C1 segment of cervical spinal cord (tissue), 14 donors: ENCODE results near the gene EXOC6B.

Source experiments
- DNase-seq, 14 donors: peaks; one replicate each; lab custom pipeline; 2025; lab: John Stamatoyannopoulos, UW

EXOC6B gene

DNA sequence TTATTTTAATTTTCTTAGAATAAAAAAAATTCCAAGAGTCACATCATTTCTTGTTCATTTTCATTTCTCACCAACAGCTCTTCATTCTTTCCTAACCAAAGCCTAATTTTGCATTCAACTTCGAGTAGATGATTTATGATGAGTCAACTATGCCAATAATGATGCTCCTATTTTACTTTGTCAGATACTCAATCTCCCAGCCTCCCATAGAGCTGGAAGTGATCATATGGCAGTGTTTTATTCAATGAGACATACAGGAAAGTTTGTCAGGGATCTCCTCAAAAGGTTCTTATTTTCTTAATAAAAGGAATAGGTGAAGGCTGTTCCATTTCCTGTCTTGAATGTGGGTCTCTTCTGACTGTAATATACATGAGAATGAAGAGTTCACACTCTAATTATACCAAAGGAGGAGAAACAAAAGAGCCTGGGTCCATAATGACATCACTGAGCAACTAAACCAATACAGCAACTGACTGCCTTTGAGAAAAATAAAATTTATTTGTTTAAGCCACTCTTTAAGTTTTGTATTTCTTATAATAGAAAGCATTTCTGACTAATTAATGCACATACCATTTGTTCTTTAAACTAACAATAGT, 447.0 kb downstream of the EXOC6B start:
- DNase-seq: no peak

DNA sequence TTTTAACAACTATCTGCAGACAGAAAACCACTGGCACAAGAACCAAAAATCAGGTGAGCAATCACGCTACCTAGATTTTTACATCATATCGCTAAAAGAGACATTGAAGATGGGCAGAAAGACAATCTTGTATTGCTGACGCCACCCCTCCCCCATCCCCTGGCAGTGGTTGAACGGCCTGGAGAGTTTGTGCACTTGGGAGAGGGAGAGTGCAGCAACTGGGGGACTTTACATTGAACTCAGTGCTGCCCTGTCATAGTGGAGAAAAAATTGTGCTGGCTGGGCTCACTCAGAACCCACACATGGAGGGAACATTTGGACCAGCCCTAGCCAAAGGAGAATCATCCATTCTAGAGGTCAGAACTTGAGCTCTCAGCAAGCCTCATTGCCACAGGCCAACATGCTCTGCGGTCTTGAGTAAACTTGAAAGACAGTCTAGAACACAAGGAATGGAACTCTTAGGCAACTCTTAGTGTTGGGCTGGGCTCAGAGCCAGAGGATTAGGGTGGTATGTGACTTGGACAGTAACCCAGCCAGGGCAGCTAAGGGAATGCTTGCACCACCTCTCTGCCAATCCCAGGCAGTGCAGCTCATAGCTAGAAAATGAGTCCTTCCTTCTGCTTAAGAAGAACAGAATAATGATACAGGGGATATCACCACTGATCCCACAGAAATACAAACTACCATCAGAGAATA, 458.2 kb downstream of the EXOC6B start:
- DNase-seq: peak in 3 of 14 donors; percentile 4 to 11 (median 10)

DNA sequence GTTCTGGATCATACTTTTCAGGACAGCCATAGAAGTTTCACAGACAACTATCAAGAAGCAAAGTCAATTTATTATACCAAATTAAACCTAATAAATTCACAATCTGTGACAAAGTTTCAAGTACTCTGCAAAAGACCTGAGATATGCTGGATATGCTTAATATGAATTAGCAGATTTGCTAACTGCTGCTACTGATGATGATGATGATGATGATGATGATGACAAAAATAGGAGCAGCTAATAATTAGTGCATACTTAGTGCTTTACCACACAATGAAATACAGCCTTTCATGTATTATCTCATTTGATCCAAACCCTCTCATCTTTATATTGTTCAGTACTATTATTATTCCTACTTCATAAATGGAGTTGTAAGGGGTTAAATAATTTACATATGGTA, 462.4 kb downstream of the EXOC6B start:
- no peak for DNase-seq

DNA sequence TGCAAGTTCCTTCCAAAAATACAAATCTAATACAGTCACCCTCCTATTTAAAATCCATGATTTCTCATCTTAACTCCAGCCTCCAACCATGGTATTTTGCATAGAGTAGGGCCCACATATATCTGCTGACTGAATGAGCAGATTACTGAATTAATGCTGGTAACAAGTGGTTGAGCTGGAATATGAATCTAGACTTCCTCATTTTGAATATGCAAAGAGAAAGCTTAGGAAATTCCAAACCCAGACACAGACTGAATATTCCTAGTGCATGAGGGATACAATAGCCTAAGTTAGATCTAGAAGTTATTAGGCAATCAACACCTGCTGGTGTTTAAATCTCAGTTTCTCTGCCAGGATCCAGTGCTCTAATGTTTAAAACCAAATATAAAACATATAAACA, 463.1 kb downstream of the EXOC6B start:
- DNase-seq: no peak

GRCh38 chr2:72361521-72361920, 464.3 kb downstream of the EXOC6B start:
- DNase-seq: no peak

DNA sequence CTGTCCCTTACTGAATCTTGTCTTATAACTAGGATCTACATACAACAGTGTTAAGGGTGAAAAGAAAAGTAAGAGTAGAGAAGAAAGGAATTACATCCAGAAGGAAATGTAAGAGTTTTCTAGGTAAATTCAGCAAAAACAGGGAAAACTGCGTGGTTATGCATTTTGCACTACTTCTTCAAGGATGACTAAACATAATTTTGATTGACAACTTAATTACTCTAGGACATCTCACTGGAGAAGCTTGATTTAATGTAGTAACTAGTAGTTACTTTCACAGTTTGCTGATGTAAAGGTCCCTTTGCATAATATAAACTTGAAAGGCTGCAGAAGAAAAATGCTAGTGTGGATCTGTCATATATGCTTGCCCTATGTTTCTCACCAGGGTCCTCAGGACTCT, 464.8 kb downstream of the EXOC6B start:
- no peak for DNase-seq

GRCh38 chr2:72350852-72351251, 475.0 kb downstream of the EXOC6B start:
- no peak for DNase-seq

- DNase-seq: no peak
These were observed 476.8 kb downstream of the EXOC6B start for GRCh38 chr2:72349016-72349415.

GRCh38 chr2:72347081-72347480, 478.8 kb downstream of the EXOC6B start:
- DNase-seq: no peak

- DNase-seq: no peak
These were observed 484.2 kb downstream of the EXOC6B start for GRCh38 chr2:72341639-72342038.

DNA sequence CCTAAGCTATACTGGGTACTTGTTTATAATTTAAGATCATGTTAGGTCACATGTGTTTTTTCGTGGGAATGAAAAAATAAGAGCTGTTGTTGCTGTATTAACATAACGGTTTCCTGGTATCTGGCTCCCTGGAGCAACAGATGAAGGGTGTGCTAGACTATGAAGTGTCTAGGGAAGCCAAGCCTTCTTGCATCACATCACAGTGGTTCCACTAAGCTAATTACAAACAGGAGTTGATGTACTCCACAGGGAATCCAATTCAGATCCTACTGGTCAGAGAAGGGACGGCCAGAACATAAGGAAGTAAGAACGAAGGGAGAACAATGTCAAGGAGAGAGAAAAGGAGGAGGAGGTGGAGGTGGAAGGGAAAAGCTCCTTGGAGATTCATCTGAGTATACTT, 485.2 kb downstream of the EXOC6B start:
- DNase-seq: no peak

DNA sequence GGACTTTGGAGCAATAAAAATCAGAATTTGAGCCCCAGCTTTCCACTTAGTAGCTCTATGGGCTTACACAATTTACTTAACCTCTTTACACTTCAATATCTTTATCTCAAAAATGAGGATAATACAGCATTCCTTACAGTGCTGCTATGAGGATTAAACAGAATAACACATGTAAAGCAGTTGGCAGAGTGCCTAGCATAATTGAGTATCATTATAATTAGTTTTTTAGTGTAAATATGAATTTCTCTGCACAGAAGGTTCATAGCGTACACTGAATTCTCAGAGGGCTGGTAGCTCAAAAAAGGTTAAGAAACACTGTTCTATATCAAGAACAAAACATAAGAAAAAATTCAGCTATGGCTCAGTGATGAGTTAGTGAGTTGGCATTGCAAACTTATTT, 487.8 kb downstream of the EXOC6B start:
- no peak for DNase-seq

- no peak for DNase-seq
These were observed 493.1 kb downstream of the EXOC6B start for GRCh38 chr2:72332720-72333119.

DNA sequence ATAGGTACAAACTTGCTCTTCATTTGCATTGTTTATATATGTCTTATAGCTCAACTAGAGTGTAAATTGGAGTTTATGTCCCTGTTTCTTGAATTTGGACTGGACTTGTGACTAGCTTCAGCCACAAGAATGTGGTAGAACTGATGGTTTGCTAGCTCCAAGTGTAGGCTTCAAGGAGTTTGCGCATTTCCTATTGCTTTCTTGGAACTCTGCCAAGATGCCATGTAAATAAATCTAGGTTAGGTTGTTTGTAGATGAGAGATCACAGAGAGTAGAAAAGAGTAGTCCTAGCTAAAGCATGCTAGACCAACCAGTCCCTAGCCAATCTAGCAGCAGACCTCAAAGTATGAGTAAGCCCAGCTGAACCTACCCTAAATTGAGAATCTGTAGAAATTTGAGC, 495.2 kb downstream of the EXOC6B start:
- DNase-seq: no peak

GRCh38 chr2:72326759-72327158, 499.1 kb downstream of the EXOC6B start:
- no peak for DNase-seq

DNA sequence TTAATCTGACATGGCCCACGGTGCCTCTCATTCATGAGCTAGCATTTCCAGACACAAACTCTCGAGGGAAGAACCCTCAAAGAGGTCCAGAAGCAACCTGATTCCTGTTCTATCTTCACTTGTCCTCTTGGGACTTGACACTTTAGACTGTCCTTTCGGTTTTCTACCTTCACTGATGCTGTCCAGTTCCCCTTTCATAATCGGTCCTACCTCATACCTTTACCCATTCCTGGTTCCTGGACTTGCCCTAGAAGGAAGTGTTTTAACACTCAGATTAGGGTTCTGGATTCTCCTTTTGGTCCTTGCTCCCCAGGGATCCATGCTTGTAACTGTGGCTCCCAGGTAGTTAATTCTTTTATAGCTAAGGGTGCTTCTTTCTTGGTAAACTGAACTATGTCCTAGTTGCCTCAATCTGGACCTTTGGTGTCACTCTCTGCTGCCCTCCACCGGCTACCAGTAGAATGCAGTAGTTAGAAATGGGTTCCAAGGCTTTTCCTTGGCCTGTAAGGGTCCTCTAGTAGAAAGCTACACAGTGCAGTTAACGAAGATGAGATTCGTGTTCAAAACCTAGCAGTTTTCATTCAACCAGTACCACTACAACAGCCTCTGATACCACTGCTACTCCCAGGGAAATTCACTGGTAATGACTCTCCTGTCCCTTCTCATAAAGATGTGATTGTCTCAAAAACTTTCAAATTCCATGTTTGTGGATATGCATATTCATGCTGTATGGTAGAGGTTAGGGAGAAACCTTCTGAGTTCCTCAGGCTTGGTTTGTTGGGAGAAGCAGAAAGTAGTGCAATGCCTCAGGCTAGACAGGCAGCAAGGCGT, 500.0 kb downstream of the EXOC6B start:
- DNase-seq: peak in 1 of 14 donors; percentile 1

DNA sequence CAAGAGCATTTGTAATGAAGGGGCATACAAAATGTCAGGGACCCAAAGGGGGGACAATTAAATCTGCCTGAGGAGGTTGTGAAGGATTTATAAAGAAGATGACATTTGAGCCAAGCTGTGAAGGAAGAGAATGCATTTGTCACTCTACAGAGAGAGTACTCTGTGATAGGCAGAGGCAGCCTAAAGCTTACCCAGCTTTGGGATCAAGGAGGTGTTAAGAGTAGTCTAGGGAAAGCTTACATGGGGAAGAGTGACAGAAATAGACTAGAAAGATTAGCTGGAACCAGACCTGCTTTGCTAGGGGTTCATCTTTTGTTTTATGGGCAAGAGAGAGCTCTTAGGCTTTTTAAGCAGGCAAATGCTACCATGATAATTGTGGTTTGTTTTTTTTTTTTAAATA, 509.1 kb downstream of the EXOC6B start:
- no peak for DNase-seq

- no peak for DNase-seq
These were observed 525.6 kb downstream of the EXOC6B start for GRCh38 chr2:72300147-72300684.

GRCh38 chr2:72293620-72294019, 532.2 kb downstream of the EXOC6B start:
- no peak for DNase-seq

- DNase-seq: no peak
These were observed 533.4 kb downstream of the EXOC6B start for GRCh38 chr2:72292433-72292832.

- no peak for DNase-seq
These were observed 534.8 kb downstream of the EXOC6B start for GRCh38 chr2:72291059-72291458.

GRCh38 chr2:72289736-72290135, 536.1 kb downstream of the EXOC6B start:
- no peak for DNase-seq
